ENCODE measurements around the gene MLXIP. TPM values are rescaled to one million over a fixed set of nuclear protein-coding genes. Genes with fewer than 3 reads are reported as not detected.

MLXIP gene
- total and polyA plus RNA-seq, 2 of the 4 experiments (the other 2 are of a cell fraction): 2.7 to 10.8 TPM

DNA sequence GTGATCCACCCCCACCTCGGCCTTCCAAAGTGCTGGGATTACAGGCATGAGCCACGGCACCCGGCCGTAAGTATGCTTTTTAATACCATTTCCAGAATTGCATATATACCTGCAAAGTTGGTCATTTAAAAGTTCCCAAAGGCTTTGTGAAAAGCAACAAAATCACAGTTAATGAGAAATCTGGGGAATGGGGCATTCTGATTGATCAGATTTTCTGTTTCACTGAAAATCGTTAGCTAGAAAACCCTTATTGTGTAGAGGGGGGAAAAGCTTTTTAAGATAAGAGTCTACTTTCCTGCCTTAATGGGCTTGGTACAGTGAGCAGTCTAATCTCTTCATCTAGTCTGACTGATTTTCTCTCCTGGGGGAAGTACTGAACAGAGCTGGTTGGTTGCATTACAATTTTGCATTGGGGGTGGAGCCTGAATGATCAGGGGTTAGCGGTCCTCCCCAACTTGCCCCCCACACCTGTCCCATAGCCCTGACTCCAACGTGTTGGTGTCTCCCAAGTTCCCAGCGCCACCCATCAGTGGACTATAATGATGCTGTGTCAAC, 71.6 kb downstream of the MLXIP start:
- no peak overlapping the region for H2BK15ac ChIP-seq (ENCODE audit: low read depth, low read length)
- DNase-seq (no peak), ATAC-seq (ENCODE audit: low read depth) (no peak)
- no peak overlapping the region for H3K9ac ChIP-seq (ENCODE audit: low read depth, low read length)
- no peak overlapping the region for H4K5ac ChIP-seq (ENCODE audit: low read depth, low read length)
- H3K23ac ChIP-seq (ENCODE audit: low read depth, low read length): no peak overlapping the region
- no peak overlapping the region for H2BK120ac ChIP-seq (ENCODE audit: low read depth, low read length)
- no peak overlapping the region; the same call in 1 of the 2 replicates for H4K91ac ChIP-seq (ENCODE audit: insufficient read depth, low read depth, low read length)
- no peak overlapping the region for H3K14ac ChIP-seq (replicated peaks; ENCODE audit: low read depth, low read length)
- no CpG with 5 or more reads among the region's 8 CpGs for WGBS, 2 experiments (ENCODE audit: extremely low coverage in 2 of 2, insufficient read length in 1 of 2)
- H3K9me3 ChIP-seq (ENCODE audit: control insufficient read depth, insufficient read depth, low read length): no peaks in the 10 kb centered on the region
- dilution Hi-C loops (cut with HindIII; ENCODE audit: low sequenced_read_pairs, unreplicated experiment) (no loop called here), in situ Hi-C loops (cut with MboI; ENCODE audit: low sequenced_read_pairs) (no loop called here), intact Hi-C loops (cut with micrococcal nuclease) (no loop called here)
- no peaks in the 10 kb centered on the region for H3K79me1 ChIP-seq (ENCODE audit: low read depth in 1 of 2, low read length in 2 of 2)
- H2AK5ac ChIP-seq (ENCODE audit: low read depth, low read length): no peak overlapping the region
- no peaks in the 10 kb centered on the region for H3K36me3 ChIP-seq (ENCODE audit: control insufficient read depth, insufficient read depth, low read length)
- no peak overlapping the region for H2AFZ ChIP-seq (replicated peaks; ENCODE audit: low read length, poor library complexity)
- H3K9me1 ChIP-seq (ENCODE audit: insufficient read depth, low read length): peaks cover 7% of the 10 kb centered on the region; the same call in 1 of the 2 replicates
- H3K4ac ChIP-seq (ENCODE audit: low read depth, low read length): no peak overlapping the region
- H4K8ac ChIP-seq (ENCODE audit: low read depth in 2 of 2, low read length in 2 of 2): no peak overlapping the region
- H3K4me2 ChIP-seq (ENCODE audit: low read depth, low read length): no peak overlapping the region
- CTCF ChIA-PET: no interaction called here
- no peak overlapping the region for H2BK5ac ChIP-seq (ENCODE audit: low read depth, low read length, poor library complexity, severe bottlenecking)
- no peak overlapping the region for H3K18ac ChIP-seq (ENCODE audit: low read depth, low read length)
- H3K56ac ChIP-seq (ENCODE audit: extremely low read depth, insufficient read depth, low read length): no peak overlapping the region
- H3K4me3 ChIP-seq (ENCODE audit: insufficient read depth, low read depth, low read length): no peak overlapping the region
- H4K20me1 ChIP-seq (ENCODE audit: insufficient read depth, low read length): no peaks in the 10 kb centered on the region; the same call in none of the 2 replicates
- H3K27ac ChIP-seq (ENCODE audit: insufficient read depth, low read length): no peak overlapping the region
- peaks cover 2% of the 10 kb centered on the region; the same call in 1 of the 2 replicates for H3K4me1 ChIP-seq (ENCODE audit: control insufficient read depth, insufficient read depth, low read length)
- peaks cover 4% of the 10 kb centered on the region for H3K27me3 ChIP-seq (ENCODE audit: control insufficient read depth, insufficient read depth, low read length)
- TF ChIP-seq MXI1 (IDR thresholded peaks at IDR 0.05; ENCODE audit: borderline replicate concordance, low read depth, low read length): no peak
- TF ChIP-seq, protein P1, sequence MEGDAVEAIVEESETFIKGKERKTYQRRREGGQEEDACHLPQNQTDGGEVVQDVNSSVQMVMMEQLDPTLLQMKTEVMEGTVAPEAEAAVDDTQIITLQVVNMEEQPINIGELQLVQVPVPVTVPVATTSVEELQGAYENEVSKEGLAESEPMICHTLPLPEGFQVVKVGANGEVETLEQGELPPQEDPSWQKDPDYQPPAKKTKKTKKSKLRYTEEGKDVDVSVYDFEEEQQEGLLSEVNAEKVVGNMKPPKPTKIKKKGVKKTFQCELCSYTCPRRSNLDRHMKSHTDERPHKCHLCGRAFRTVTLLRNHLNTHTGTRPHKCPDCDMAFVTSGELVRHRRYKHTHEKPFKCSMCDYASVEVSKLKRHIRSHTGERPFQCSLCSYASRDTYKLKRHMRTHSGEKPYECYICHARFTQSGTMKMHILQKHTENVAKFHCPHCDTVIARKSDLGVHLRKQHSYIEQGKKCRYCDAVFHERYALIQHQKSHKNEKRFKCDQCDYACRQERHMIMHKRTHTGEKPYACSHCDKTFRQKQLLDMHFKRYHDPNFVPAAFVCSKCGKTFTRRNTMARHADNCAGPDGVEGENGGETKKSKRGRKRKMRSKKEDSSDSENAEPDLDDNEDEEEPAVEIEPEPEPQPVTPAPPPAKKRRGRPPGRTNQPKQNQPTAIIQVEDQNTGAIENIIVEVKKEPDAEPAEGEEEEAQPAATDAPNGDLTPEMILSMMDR (conservative IDR thresholded peaks at IDR 0.05; ENCODE audit: low read depth, low read length): no peak
- no peak for TF ChIP-seq NFE2L2 (IDR thresholded peaks at IDR 0.05; ENCODE audit: low read depth, low read length)
- TF ChIP-seq RFX5 (IDR thresholded peaks at IDR 0.05; ENCODE audit: low read depth, low read length): no peak
- no peak for TF ChIP-seq BHLHE40 (IDR thresholded peaks at IDR 0.05; ENCODE audit: low read depth, low read length)
- no peak for TF ChIP-seq CEBPB (IDR thresholded peaks at IDR 0.05; ENCODE audit: low read depth, low read length)
- no peak for TF ChIP-seq RAD21 (IDR thresholded peaks at IDR 0.05; ENCODE audit: low read length)
- TF ChIP-seq, protein P2, sequence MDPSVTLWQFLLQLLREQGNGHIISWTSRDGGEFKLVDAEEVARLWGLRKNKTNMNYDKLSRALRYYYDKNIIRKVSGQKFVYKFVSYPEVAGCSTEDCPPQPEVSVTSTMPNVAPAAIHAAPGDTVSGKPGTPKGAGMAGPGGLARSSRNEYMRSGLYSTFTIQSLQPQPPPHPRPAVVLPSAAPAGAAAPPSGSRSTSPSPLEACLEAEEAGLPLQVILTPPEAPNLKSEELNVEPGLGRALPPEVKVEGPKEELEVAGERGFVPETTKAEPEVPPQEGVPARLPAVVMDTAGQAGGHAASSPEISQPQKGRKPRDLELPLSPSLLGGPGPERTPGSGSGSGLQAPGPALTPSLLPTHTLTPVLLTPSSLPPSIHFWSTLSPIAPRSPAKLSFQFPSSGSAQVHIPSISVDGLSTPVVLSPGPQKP (IDR thresholded peaks at IDR 0.05; ENCODE audit: borderline replicate concordance, low read depth, low read length): no peak
- no peak for TF ChIP-seq RCOR1 (IDR thresholded peaks at IDR 0.05; ENCODE audit: insufficient replicate concordance, low read length)
- no peak for TF ChIP-seq CHD1 (IDR thresholded peaks at IDR 0.05; ENCODE audit: low read depth, low read length)
- TF ChIP-seq MAZ (IDR thresholded peaks at IDR 0.05; ENCODE audit: borderline replicate concordance, low read depth, low read length): no peak
- no peak for TF ChIP-seq POLR2A (IDR thresholded peaks at IDR 0.05; ENCODE audit: low read depth, low read length)
- TF ChIP-seq MAFK (IDR thresholded peaks at IDR 0.05; ENCODE audit: low read depth, low read length): no peak
- no peak for TF ChIP-seq FOS (IDR thresholded peaks at IDR 0.05; ENCODE audit: low read depth, low read length)
- TF ChIP-seq, protein P3, sequence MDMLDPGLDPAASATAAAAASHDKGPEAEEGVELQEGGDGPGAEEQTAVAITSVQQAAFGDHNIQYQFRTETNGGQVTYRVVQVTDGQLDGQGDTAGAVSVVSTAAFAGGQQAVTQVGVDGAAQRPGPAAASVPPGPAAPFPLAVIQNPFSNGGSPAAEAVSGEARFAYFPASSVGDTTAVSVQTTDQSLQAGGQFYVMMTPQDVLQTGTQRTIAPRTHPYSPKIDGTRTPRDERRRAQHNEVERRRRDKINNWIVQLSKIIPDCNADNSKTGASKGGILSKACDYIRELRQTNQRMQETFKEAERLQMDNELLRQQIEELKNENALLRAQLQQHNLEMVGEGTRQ (IDR thresholded peaks at IDR 0.05; ENCODE audit: low read depth, low read length): no peak
- no peak for TF ChIP-seq SMC3 (IDR thresholded peaks at IDR 0.05; ENCODE audit: low read depth, low read length)
- no peak overlapping the region for H2BK20ac ChIP-seq (ENCODE audit: low read depth, low read length)
- no peak overlapping the region for H2AK9ac ChIP-seq (replicated peaks; ENCODE audit: low read depth, low read length, poor library complexity)
- no TSS peak for BruUV-seq (replicated peaks)
- POLR2A ChIA-PET (ENCODE audit: unreplicated experiment): no interaction called here

Measured in IMR-90 (cell line).